HepG2 (cell line): Measurements from ENCODE around the gene SEC23IP. TPM values are rescaled to one million over a fixed set of nuclear protein-coding genes. Genes with fewer than 3 reads are reported as not detected.

Experiments used
- ATAC-seq: fragments of 200-7000 bp; cut with Tn5 transposase; 3 replicates; pipeline ENCODE4 v1.9.1; 2020; ENCODE audit warnings: mild to moderate bottlenecking, moderate library complexity
- BruUV-seq: library from RNA; stranded (reverse); fragments of 400-500 nt; replicated peaks from 2 replicates; lab custom pipeline; 2021; lab: Mats Ljungman, UMichigan
- CTCF ChIA-PET: fragments of 300-600 bp; formaldehyde crosslinking; extraction: SDS; loops from one replicate; lab custom pipeline; 2021; ENCODE audit warnings: low total read pairs, inconsistent platforms, low intra/inter-chr PET ratio; lab: Yijun Ruan, JAX
- POLR2A ChIA-PET: fragments of 350-600 bp; sonication (Branson Sonifier 250); formaldehyde crosslinking; loops from one replicate; lab custom pipeline; 2020; ENCODE audit warnings: antibody characterized with exemption, inconsistent platforms; lab: Yijun Ruan, JAX
- DNase-seq: peaks from one replicate; pipeline ENCODE4 v3.0.0-alpha.2; 2015; ENCODE audit warnings: low spot score
- FAIRE-seq: peaks from 3 replicates; lab custom pipeline; 2011; peaks lifted over from hg19 to GRCh38; lab: Jason Lieb, UNC
- H2AFZ ChIP-seq: one replicate; pipeline ENCODE4 v1.6.1; 2011; ENCODE audit warnings: low read length, inconsistent platforms
- H3K27ac ChIP-seq: fragments of 300-600 bp; 3 replicates; pipeline ENCODE4 v1.8.0; 2011; ENCODE audit warnings: mixed run types, mild to moderate bottlenecking, mixed read lengths, low read length, inconsistent platforms; ENCODE audit not compliant: insufficient read depth; ENCODE audit errors: extremely low read length
- H3K27me3 ChIP-seq, 2 experiments: fragments of 200-600 bp in 1 of 2; 2 replicates in 1 of 2; 3 replicates in 1 of 2; pipeline versions ENCODE4 v1.6.0 to v1.8.0; 2011; ENCODE audit warnings: low read length in 2 of 2, mild to moderate bottlenecking in 2 of 2, moderate library complexity in 2 of 2, inconsistent platforms in 1 of 2; ENCODE audit not compliant: insufficient read depth in 2 of 2, control insufficient read depth in 1 of 2
- H3K36me3 ChIP-seq, 2 experiments: fragments of 200-600 bp in 1 of 2; replicated peaks in 1 of 2; 2 replicates in 1 of 2; 3 replicates in 1 of 2; pipeline versions ENCODE4 v1.5.1 to v1.8.0; 2011; ENCODE audit warnings: low read length in 2 of 2, inconsistent platforms in 1 of 2; ENCODE audit not compliant: insufficient read depth in 2 of 2, control insufficient read depth in 1 of 2
- H3K4me1 ChIP-seq: 2 replicates; pipeline ENCODE4 v1.5.1; 2012; ENCODE audit warnings: low read length, inconsistent platforms; ENCODE audit not compliant: insufficient read depth
- H3K4me2 ChIP-seq: 2 replicates; pipeline ENCODE4 v1.6.0; 2011; ENCODE audit warnings: low read depth, low read length, inconsistent platforms
- H3K4me3 ChIP-seq, 3 experiments: fragments of 200-600 bp in 1 of 3; sonication (generic), shearing (Covaris generic) in 1 of 3; replicated peaks in 1 of 3; 2 replicates each; pipeline ENCODE4 v1.5.1; 2011 to 2016; ENCODE audit warnings: low read length in 3 of 3, inconsistent platforms in 2 of 3, low read depth in 2 of 3, mild to moderate bottlenecking in 2 of 3, control low read depth in 1 of 3, mixed read lengths in 1 of 3; ENCODE audit not compliant: insufficient read depth in 1 of 3
- H3K79me2 ChIP-seq: one replicate; pipeline ENCODE4 v1.6.1; 2011; ENCODE audit warnings: low read length, inconsistent platforms; ENCODE audit not compliant: insufficient read depth
- H3K9ac ChIP-seq: 2 replicates; pipeline ENCODE4 v1.6.0; 2011; ENCODE audit warnings: mild to moderate bottlenecking, low read depth, low read length, inconsistent platforms; ENCODE audit not compliant: insufficient read depth
- H3K9me3 ChIP-seq: 2 replicates; pipeline ENCODE4 v1.5.1; 2012; ENCODE audit warnings: mild to moderate bottlenecking, low read length
- H4K20me1 ChIP-seq: 2 replicates; pipeline ENCODE4 v1.6.0; 2011; ENCODE audit warnings: inconsistent platforms, mild to moderate bottlenecking, low read length, moderate library complexity; ENCODE audit not compliant: insufficient read depth
- DNMT1 ChIP-seq: sonication (generic); formaldehyde crosslinking; IDR thresholded peaks from 2 replicates; pipeline ENCODE4 v1.5.1; 2020; ENCODE audit warnings: mild to moderate bottlenecking, missing genetic modification reagents
- IKZF4 ChIP-seq: sonication (generic); formaldehyde crosslinking; IDR thresholded peaks from 2 replicates; pipeline ENCODE4 v1.5.1; 2020; ENCODE audit warnings: borderline replicate concordance, mild to moderate bottlenecking, low read depth, missing genetic modification reagents; ENCODE audit errors: not compliant biosample characterization
- KDM3A ChIP-seq: IDR thresholded peaks from 2 replicates; pipeline ENCODE4 v1.6.1; 2018; ENCODE audit warnings: low read depth, missing compliant biosample characterization
- MIER2 ChIP-seq: IDR thresholded peaks from 2 replicates; pipeline ENCODE4 v1.6.1; 2016; ENCODE audit warnings: missing biosample characterization, missing genetic modification reagents
- NCOA1 ChIP-seq: sonication (generic); formaldehyde crosslinking; IDR thresholded peaks from 2 replicates; pipeline ENCODE4 v1.9.0; 2021; ENCODE audit warnings: missing genetic modification reagents
- POLR2G ChIP-seq: fragments of 200-400 bp; formaldehyde crosslinking; IDR thresholded peaks from 2 replicates; pipeline ENCODE4 v1.6.1; 2018; ENCODE audit warnings: mild to moderate bottlenecking, low read depth, low read length, moderate library complexity
- RERE ChIP-seq: IDR thresholded peaks from 2 replicates; pipeline ENCODE4 v1.6.1; 2016; ENCODE audit warnings: low read depth, missing genetic modification reagents, missing compliant biosample characterization
- TFE3 ChIP-seq: IDR thresholded peaks from 2 replicates; pipeline ENCODE4 v1.6.1; 2016
- ZBTB2 ChIP-seq: sonication (generic); formaldehyde crosslinking; IDR thresholded peaks from 2 replicates; pipeline ENCODE4 v1.8.0; 2022; ENCODE audit warnings: low read depth, missing genetic modification reagents
- ZFP36 ChIP-seq: fragments of 150-350 bp; IDR thresholded peaks from 2 replicates; pipeline ENCODE4 v1.6.1; 2018; ENCODE audit warnings: borderline replicate concordance, low read length, low read depth; ENCODE audit not compliant: partially characterized antibody
- ZNF326 ChIP-seq: sonication (generic); formaldehyde crosslinking; IDR thresholded peaks from 2 replicates; pipeline ENCODE4 v1.4.0; 2020; ENCODE audit warnings: missing genetic modification reagents, borderline replicate concordance
- ZNF431 ChIP-seq: sonication (generic); formaldehyde crosslinking; IDR thresholded peaks from 2 replicates; pipeline ENCODE4 v1.9.0; 2022; ENCODE audit warnings: missing genetic modification reagents, low read depth, mild to moderate bottlenecking, borderline replicate concordance
- ZNF768 ChIP-seq: sonication (generic); formaldehyde crosslinking; IDR thresholded peaks from 2 replicates; pipeline ENCODE4 v1.4.0; 2020; ENCODE audit warnings: missing genetic modification reagents
- WGBS: methylation state at CpG from one replicate; pipeline ENCODE4 v1.1.6; 2017; ENCODE audit warnings: low lambda C conversion rate; 5-methylcytosine and 5-hydroxymethylcytosine counted together
- in situ Hi-C: cut with HindIII; loops from 2 replicates; pipeline ENCODE4 v1.10.0; 2017; ENCODE audit warnings: low pct_unique_long_range_greater_than_20kb; ENCODE audit not compliant: extremely low pct_ligation_motif_present
- intact Hi-C: fragments of 100-400 bp; cut with micrococcal nuclease; formaldehyde crosslinking; loops from one replicate; pipeline ENCODE4 v1.10.0; 2022; ENCODE audit not compliant: unreplicated experiment
- polyA plus RNA-seq, 8 experiments: library from polyadenylated mRNA; depleted of rRNA in 3 of 8; stranded (reverse) in 7 of 8; unstranded in 1 of 8; fragments of >200 nt; fragmentation: Illumina TruSeq in 4 of 8; extraction: Trizol in 4 of 8; gene quantifications; 2 replicates each; pipeline versions ENCODE4 v1.2.1 to v1.2.3, GENCODE V29; 2011 to 2016; ENCODE audit warnings: low read depth in 4 of 8, missing spikeins in 1 of 8, mixed read lengths in 1 of 8; ENCODE audit not compliant: insufficient read depth in 1 of 8
- total RNA-seq, 5 experiments: library from RNA; depleted of rRNA; stranded (reverse); fragments of >200 nt; fragmentation: Illumina TruSeq; extraction: Trizol; gene quantifications; 2 replicates each; pipeline ENCODE4 v1.2.3, GENCODE V29; 2016; ENCODE audit warnings: low read depth in 1 of 5

Gene SEC23IP
- total and polyA plus RNA-seq, 2 of the 13 experiments (the other 11 are each of a cell fraction or from before 2014, with no cell fraction given): 32.3 to 57.7 TPM

- Histone ChIP-seq H3K9ac (no peak overlapping the region), H3K79me2 (no peaks in the 10 kb centered on the region), H3K36me3 (peaks cover 21 to 84% of the 10 kb centered on the region in 2 experiments), H4K20me1 (no peaks in the 10 kb centered on the region), H3K27ac (no peak overlapping the region), H3K4me1 (no peaks in the 10 kb centered on the region), H3K4me2 (no peak overlapping the region), H3K27me3 (no peaks in the 10 kb centered on the region; a peak in 1 of 5 replicates), H2AFZ (no peak overlapping the region), H3K4me3 (no peak overlapping the region), H3K9me3 (no peaks in the 10 kb centered on the region)
- intact Hi-C loops (no loop called here), in situ Hi-C loops (no loop called here)
- DNase-seq (no peak), ATAC-seq (no peak), FAIRE-seq (no peak)
- BruUV-seq: no TSS peak
- ChIA-PET CTCF (no interaction called here), POLR2A (no interaction called here)
- TF ChIP-seq DNMT1 (CRISPR knock-in tag): no peak
- no peak for TF ChIP-seq KDM3A
- TF ChIP-seq ZBTB2 (CRISPR knock-in tag): no peak
- TF ChIP-seq ZNF431 (CRISPR knock-in tag): no peak
- TF ChIP-seq IKZF4: no peak
- no peak for TF ChIP-seq POLR2G
- no peak for TF ChIP-seq TFE3 (CRISPR knock-in tag)
- TF ChIP-seq ZFP36: no peak
- TF ChIP-seq RERE (CRISPR knock-in tag): no peak
- TF ChIP-seq ZNF768 (CRISPR knock-in tag): no peak
- no peak for TF ChIP-seq NCOA1
- no peak for TF ChIP-seq MIER2 (CRISPR knock-in tag)
- TF ChIP-seq ZNF326 (CRISPR knock-in tag): no peak
- 89% methylated on average over 6 of the region's 6 CpGs for WGBS
Observed at GRCh38 chr10:119849031-119849789, 43.3 kb upstream of the SEC23IP start.
